PFSK-1 (cell line): ENCODE measurements around the gene MPZL1.

Experiments used
- FOXP2 ChIP-seq: optimal IDR thresholded peaks from 2 replicates; pipeline ENCODE3; 2011; ENCODE audit warnings: borderline replicate concordance, control low read depth, inconsistent platforms; ENCODE audit not compliant: insufficient read depth; ENCODE audit errors: extremely low read length, extremely low read depth
- POLR2AphosphoS5 ChIP-seq: IDR thresholded peaks from 2 replicates; pipeline ENCODE4 v1.6.1; 2012; ENCODE audit warnings: low read depth, mild to moderate bottlenecking, control low read depth, low read length, moderate library complexity
- SIN3A ChIP-seq: IDR thresholded peaks from 2 replicates; pipeline ENCODE4 v1.6.1; 2012; ENCODE audit warnings: mild to moderate bottlenecking, low read length, moderate library complexity, borderline replicate concordance; ENCODE audit not compliant: insufficient read depth
- TAF1 ChIP-seq: IDR thresholded peaks from 2 replicates; pipeline ENCODE4 v1.6.1; 2012; ENCODE audit warnings: low read length, control low read depth, borderline replicate concordance; ENCODE audit not compliant: insufficient read depth
- TF ChIP-seq, protein P1 (sequence below), 2 experiments: IDR thresholded peaks; 2 replicates each; pipeline versions ENCODE4 v1.6.1 to v1.8.0; 2011 to 2012; ENCODE audit warnings: low read depth in 2 of 2, low read length in 2 of 2, control low read depth in 1 of 2, inconsistent platforms in 1 of 2, mild to moderate bottlenecking in 1 of 2, moderate library complexity in 1 of 2; ENCODE audit not compliant: insufficient read depth in 1 of 2

- TF ChIP-seq POLR2AphosphoS5 (no peak), TAF1 (no peak), FOXP2 (no peak), SIN3A (no peak)
- TF ChIP-seq, protein P1, sequence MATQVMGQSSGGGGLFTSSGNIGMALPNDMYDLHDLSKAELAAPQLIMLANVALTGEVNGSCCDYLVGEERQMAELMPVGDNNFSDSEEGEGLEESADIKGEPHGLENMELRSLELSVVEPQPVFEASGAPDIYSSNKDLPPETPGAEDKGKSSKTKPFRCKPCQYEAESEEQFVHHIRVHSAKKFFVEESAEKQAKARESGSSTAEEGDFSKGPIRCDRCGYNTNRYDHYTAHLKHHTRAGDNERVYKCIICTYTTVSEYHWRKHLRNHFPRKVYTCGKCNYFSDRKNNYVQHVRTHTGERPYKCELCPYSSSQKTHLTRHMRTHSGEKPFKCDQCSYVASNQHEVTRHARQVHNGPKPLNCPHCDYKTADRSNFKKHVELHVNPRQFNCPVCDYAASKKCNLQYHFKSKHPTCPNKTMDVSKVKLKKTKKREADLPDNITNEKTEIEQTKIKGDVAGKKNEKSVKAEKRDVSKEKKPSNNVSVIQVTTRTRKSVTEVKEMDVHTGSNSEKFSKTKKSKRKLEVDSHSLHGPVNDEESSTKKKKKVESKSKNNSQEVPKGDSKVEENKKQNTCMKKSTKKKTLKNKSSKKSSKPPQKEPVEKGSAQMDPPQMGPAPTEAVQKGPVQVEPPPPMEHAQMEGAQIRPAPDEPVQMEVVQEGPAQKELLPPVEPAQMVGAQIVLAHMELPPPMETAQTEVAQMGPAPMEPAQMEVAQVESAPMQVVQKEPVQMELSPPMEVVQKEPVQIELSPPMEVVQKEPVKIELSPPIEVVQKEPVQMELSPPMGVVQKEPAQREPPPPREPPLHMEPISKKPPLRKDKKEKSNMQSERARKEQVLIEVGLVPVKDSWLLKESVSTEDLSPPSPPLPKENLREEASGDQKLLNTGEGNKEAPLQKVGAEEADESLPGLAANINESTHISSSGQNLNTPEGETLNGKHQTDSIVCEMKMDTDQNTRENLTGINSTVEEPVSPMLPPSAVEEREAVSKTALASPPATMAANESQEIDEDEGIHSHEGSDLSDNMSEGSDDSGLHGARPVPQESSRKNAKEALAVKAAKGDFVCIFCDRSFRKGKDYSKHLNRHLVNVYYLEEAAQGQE (IDR thresholded peaks at IDR 0.05; ENCODE audit: insufficient read depth in 1 of 2, low read depth in 2 of 2, low read length in 2 of 2), result no peak
Measured at GRCh38 chr1:167798952-167799351, 77.2 kb downstream of the MPZL1 start.
